ENCODE results near the gene RALBP1. TPM values are rescaled to one million over a fixed set of nuclear protein-coding genes. Genes with fewer than 3 reads are reported as not detected.

RALBP1 gene
- total RNA-seq (10 to 100 TPM; 36.7 to 59.9 (median 47.1) TPM), polyA plus RNA-seq (10 to 100 TPM; 22.5 to 56.9 (median 24.6) TPM)
- long read RNA-seq, donor 1, full-length matches to known transcripts, result 22 of 22 reads
- long read RNA-seq, donor 1, partial matches to known transcripts, result 0 of 22 reads
- long read RNA-seq, donor 1, other reads (novel, unspliced or antisense), result 0 of 22 reads
- long read RNA-seq, donor 2, full-length matches to known transcripts, result 30 of 38 reads
- long read RNA-seq, donor 2, partial matches to known transcripts, result 8 of 38 reads
- long read RNA-seq, donor 2, other reads (novel, unspliced or antisense), result 0 of 38 reads
- long read RNA-seq, donor 3, full-length matches to known transcripts, result 20 of 20 reads
- long read RNA-seq, donor 3, partial matches to known transcripts, result 0 of 20 reads
- long read RNA-seq, donor 3, other reads (novel, unspliced or antisense), result 0 of 20 reads
- long read RNA-seq, donor 4, full-length matches to known transcripts, result 3 of 16 reads
- long read RNA-seq, donor 4, partial matches to known transcripts, result 13 of 16 reads
- long read RNA-seq, donor 4, other reads (novel, unspliced or antisense), result 0 of 16 reads
- long read RNA-seq, donor 5, full-length matches to known transcripts, result 78 of 98 reads
- long read RNA-seq, donor 5, partial matches to known transcripts, result 5 of 98 reads
- long read RNA-seq, donor 5, other reads (novel, unspliced or antisense), result 15 of 98 reads
- long read RNA-seq, donor 6, partial matches to known transcripts, result 6 of 9 reads
- long read RNA-seq, donor 6, other reads (novel, unspliced or antisense), result 0 of 9 reads
- long read RNA-seq, donor 7, full-length matches to known transcripts, result 19 of 27 reads
- long read RNA-seq, donor 7, partial matches to known transcripts, result 8 of 27 reads
- long read RNA-seq, donor 7, other reads (novel, unspliced or antisense), result 0 of 27 reads
- long read RNA-seq, donor 8, full-length matches to known transcripts, result 29 of 45 reads
- long read RNA-seq, donor 8, partial matches to known transcripts, result 16 of 45 reads
- long read RNA-seq, donor 8, other reads (novel, unspliced or antisense), result 0 of 45 reads
- long read RNA-seq, donor 9, transcript RALBP1-206 (3 exons, 3,676 nt), result major isoform, 15 of 22 reads
- long read RNA-seq, donor 9, partial matches to known transcripts, result 6 of 22 reads
- long read RNA-seq, donor 9, other reads (novel, unspliced or antisense), result 0 of 22 reads
- long read RNA-seq, donor 10, full-length matches to known transcripts, result 14 of 14 reads
- long read RNA-seq, donor 10, partial matches to known transcripts, result 0 of 14 reads
- long read RNA-seq, donor 10, other reads (novel, unspliced or antisense), result 0 of 14 reads

- 0 to 3% (median 0%) methylated on average over 15 to 69 of the region's 69 CpGs for WGBS, 4 donors
- H3K9me3 ChIP-seq (replicated peaks in 1 of 3), result no peaks in the 10 kb centered on the region
- no peaks in the 10 kb centered on the region for H3K36me3 ChIP-seq (replicated peaks in 1 of 2)
- DNase-seq, result peak; percentile 100
- H3K4me3 ChIP-seq, result peak within 1 kb of the TSS; percentile 75 to 94 (median 92)
- no peaks in the 10 kb centered on the region for H3K27me3 ChIP-seq
- TF ChIP-seq POLR2A (IDR thresholded peaks at IDR 0.05) (peak in 1 of 2 donors; percentile 92), CTCF (IDR thresholded peaks at IDR 0.05) (peak in 1 of 6 experiments; percentile 9)
- intact Hi-C loops (cut with DNase I), result no loop called here
- peak within 1 kb of the TSS; percentile 70 to 95 (median 88) for H3K27ac ChIP-seq
- peaks cover 6 to 13% of the 10 kb centered on the region in 2 donors for H3K4me1 ChIP-seq (replicated peaks in 1 of 2)
Measured at GRCh38 chr18:9474983-9475642, at the start of gene RALBP1. TSS of gene RALBP1 (plus strand) at chr18:9475513. CDS start at chr18:9513046, 37,533 bp downstream.

GRCh38 chr18:9426753-9427152 lies 48.6 kb upstream of the RALBP1 start:
- TF ChIP-seq CTCF (IDR thresholded peaks at IDR 0.05) (no peak), POLR2A (IDR thresholded peaks at IDR 0.05) (no peak)
- Histone ChIP-seq H3K27ac (no peak overlapping the region), H3K4me1 (replicated peaks in 1 of 2) (no peaks in the 10 kb centered on the region), H3K4me3 (no peak overlapping the region), H3K9me3 (replicated peaks in 1 of 3) (no peaks in the 10 kb centered on the region), H3K27me3 (no peaks in the 10 kb centered on the region), H3K36me3 (replicated peaks in 1 of 2) (no peaks in the 10 kb centered on the region)
- 88 to 94% (median 91%) methylated on average over 7 of the region's 7 CpGs for WGBS, 4 donors
- intact Hi-C loops (cut with DNase I), result no loop called here
- no peak for DNase-seq

- WGBS, 4 donors, result 91 to 94% (median 92%) methylated on average over 11 of the region's 11 CpGs
- no peak for TF ChIP-seq CTCF (IDR thresholded peaks at IDR 0.05)
- no peak for DNase-seq
- intact Hi-C loops (cut with DNase I), result no loop called here
- Histone ChIP-seq H3K9me3 (replicated peaks in 1 of 3) (no peaks in the 10 kb centered on the region), H3K4me1 (replicated peaks in 1 of 2) (no peaks in the 10 kb centered on the region), H3K4me3 (no peak overlapping the region), H3K36me3 (replicated peaks in 1 of 2) (no peaks in the 10 kb centered on the region), H3K27ac (no peak overlapping the region), H3K27me3 (no peaks in the 10 kb centered on the region)
Measured at GRCh38 chr18:9428301-9428706, 47.0 kb upstream of the RALBP1 start.

Measured in adrenal gland (tissue), 19 donors.